Measurements from ENCODE around the gene CIDEC. TPM values are rescaled to one million over a fixed set of nuclear protein-coding genes. Genes with fewer than 3 reads are reported as not detected.

CIDEC gene
- total and polyA plus RNA-seq, 2 of the 13 experiments (the other 11 are each of a cell fraction or from before 2014, with no cell fraction given): 2.5 to 10.4 TPM

DNA sequence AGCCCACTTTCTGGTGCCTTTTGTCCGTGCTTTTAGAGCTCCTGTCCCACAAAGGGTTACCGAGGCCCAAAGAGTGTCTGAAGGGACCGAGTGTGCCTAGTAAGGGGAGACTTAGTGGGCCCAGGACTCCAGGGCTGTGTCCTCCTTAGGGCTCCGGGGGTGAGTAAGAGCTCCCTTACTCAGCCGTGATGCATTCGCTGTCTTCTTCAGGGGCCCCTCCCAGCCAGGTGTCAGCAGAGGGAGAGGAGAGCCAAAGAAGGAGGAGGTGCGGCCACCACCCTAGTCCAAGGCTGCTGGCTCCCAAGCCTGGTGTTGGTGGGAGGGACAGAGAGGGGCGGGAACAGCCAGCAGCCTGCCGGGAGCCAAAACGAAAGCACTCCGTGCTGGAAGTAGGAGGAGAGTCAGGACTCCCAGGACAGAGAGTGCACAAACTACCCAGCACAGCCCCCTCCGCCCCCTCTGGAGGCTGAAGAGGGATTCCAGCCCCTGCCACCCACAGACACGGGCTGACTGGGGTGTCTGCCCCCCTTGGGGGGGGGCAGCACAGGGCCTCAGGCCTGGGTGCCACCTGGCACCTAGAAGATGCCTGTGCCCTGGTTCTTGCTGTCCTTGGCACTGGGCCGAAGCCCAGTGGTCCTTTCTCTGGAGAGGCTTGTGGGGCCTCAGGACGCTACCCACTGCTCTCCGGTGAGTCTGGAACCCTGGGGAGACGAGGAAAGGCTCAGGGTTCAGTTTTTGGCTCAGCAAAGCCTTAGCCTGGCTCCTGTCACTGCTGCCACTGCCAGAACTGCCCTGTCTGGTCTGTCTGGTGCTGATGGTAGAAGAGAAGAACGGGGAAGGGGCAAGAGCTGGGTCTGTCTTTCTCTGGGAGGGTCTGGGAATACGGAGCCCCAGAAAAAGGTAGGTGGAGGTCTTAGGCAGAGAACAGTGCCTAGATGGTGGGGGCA, 37.0 kb upstream of the CIDEC start, which contains the start of gene IL17RC (continued):
- TF ChIP-seq, protein P1, sequence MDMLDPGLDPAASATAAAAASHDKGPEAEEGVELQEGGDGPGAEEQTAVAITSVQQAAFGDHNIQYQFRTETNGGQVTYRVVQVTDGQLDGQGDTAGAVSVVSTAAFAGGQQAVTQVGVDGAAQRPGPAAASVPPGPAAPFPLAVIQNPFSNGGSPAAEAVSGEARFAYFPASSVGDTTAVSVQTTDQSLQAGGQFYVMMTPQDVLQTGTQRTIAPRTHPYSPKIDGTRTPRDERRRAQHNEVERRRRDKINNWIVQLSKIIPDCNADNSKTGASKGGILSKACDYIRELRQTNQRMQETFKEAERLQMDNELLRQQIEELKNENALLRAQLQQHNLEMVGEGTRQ (IDR thresholded peaks at IDR 0.05; ENCODE audit: low read depth, low read length): no peak
- TF ChIP-seq, protein P1 (CRISPR knock-in tag; IDR thresholded peaks at IDR 0.05; ENCODE audit: borderline replicate concordance): no peak
- TF ChIP-seq KDM1A (CRISPR knock-in tag; IDR thresholded peaks at IDR 0.05) (no peak), ZNF652 (CRISPR knock-in tag; IDR thresholded peaks at IDR 0.05; ENCODE audit: borderline replicate concordance, low read depth) (peak; percentile 80), ZNF672 (CRISPR knock-in tag; IDR thresholded peaks at IDR 0.05) (no peak), POLR2G (IDR thresholded peaks at IDR 0.05; ENCODE audit: low read depth, low read length) (peak; percentile 76), NFRKB (IDR thresholded peaks at IDR 0.05) (no peak), ZNF644 (CRISPR knock-in tag; IDR thresholded peaks at IDR 0.05; ENCODE audit: low read depth) (no peak), NFIB (CRISPR knock-in tag; IDR thresholded peaks at IDR 0.05; ENCODE audit: borderline replicate concordance) (no peak), SRSF1 (optimal IDR thresholded peaks at IDR 0.05; ENCODE audit: low read depth, low read length) (peak; percentile 89), ZNF329 (CRISPR knock-in tag; IDR thresholded peaks at IDR 0.05; ENCODE audit: low read depth) (no peak), SP1 (IDR thresholded peaks at IDR 0.05) (no peak), SP1 (CRISPR knock-in tag; IDR thresholded peaks at IDR 0.05) (peak; percentile 24; the same call in 1 of the 2 replicates), ZFX (CRISPR knock-in tag; IDR thresholded peaks at IDR 0.05; ENCODE audit: low read depth) (peak; percentile 40; the same call in 1 of the 2 replicates), IRX3 (CRISPR knock-in tag; IDR thresholded peaks at IDR 0.05; ENCODE audit: borderline replicate concordance, low read depth) (no peak), REPIN1 (CRISPR knock-in tag; IDR thresholded peaks at IDR 0.05; ENCODE audit: borderline replicate concordance, low read depth) (no peak), SAFB2 (CRISPR knock-in tag; IDR thresholded peaks at IDR 0.05; ENCODE audit: borderline replicate concordance, low read depth) (no peak), ZNF33A (CRISPR knock-in tag; IDR thresholded peaks at IDR 0.05; ENCODE audit: borderline replicate concordance) (no peak), ZNF207 (IDR thresholded peaks at IDR 0.05; ENCODE audit: borderline replicate concordance) (no peak), TP53 (CRISPR knock-in tag; conservative IDR thresholded peaks at IDR 0.05) (no peak), ZFP62 (CRISPR knock-in tag; IDR thresholded peaks at IDR 0.05) (no peak), HDAC2 (CRISPR knock-in tag; IDR thresholded peaks at IDR 0.05) (no peak), ZNF446 (CRISPR knock-in tag; IDR thresholded peaks at IDR 0.05) (no peak), SP2 (CRISPR knock-in tag; IDR thresholded peaks at IDR 0.05) (no peak)
- TF ChIP-seq, protein P2, sequence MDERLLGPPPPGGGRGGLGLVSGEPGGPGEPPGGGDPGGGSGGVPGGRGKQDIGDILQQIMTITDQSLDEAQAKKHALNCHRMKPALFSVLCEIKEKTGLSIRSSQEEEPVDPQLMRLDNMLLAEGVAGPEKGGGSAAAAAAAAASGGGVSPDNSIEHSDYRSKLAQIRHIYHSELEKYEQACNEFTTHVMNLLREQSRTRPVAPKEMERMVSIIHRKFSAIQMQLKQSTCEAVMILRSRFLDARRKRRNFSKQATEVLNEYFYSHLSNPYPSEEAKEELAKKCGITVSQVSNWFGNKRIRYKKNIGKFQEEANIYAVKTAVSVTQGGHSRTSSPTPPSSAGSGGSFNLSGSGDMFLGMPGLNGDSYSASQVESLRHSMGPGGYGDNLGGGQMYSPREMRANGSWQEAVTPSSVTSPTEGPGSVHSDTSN (CRISPR knock-in tag; IDR thresholded peaks at IDR 0.05): no peak
- TF ChIP-seq, protein P3, sequence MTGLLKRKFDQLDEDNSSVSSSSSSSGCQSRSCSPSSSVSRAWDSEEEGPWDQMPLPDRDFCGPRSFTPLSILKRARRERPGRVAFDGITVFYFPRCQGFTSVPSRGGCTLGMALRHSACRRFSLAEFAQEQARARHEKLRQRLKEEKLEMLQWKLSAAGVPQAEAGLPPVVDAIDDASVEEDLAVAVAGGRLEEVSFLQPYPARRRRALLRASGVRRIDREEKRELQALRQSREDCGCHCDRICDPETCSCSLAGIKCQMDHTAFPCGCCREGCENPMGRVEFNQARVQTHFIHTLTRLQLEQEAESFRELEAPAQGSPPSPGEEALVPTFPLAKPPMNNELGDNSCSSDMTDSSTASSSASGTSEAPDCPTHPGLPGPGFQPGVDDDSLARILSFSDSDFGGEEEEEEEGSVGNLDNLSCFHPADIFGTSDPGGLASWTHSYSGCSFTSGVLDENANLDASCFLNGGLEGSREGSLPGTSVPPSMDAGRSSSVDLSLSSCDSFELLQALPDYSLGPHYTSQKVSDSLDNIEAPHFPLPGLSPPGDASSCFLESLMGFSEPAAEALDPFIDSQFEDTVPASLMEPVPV (CRISPR knock-in tag; IDR thresholded peaks at IDR 0.05): no peak

Data from HepG2 (cell line).